COLO668 (cell line): ENCODE data around the gene CYP21A2.
A peak's percentile ranks its signal among the peaks of the same experiment; 100 is the strongest.
"Not testable (repeated sequence)": the region's sequence is repeated elsewhere in the genome, so short reads cannot be mapped to it uniquely, and the experiment has no call there.

Source experiments
- DNase-seq: peaks from one replicate; lab custom pipeline; 2025; ENCODE audit not compliant: unreplicated experiment; lab: John Stamatoyannopoulos, UW

The CYP21A2 gene

GRCh38 chr6:32029553-32029952 is 8.7 kb upstream of the CYP21A2 start:
- not testable (repeated sequence) for DNase-seq

DNA sequence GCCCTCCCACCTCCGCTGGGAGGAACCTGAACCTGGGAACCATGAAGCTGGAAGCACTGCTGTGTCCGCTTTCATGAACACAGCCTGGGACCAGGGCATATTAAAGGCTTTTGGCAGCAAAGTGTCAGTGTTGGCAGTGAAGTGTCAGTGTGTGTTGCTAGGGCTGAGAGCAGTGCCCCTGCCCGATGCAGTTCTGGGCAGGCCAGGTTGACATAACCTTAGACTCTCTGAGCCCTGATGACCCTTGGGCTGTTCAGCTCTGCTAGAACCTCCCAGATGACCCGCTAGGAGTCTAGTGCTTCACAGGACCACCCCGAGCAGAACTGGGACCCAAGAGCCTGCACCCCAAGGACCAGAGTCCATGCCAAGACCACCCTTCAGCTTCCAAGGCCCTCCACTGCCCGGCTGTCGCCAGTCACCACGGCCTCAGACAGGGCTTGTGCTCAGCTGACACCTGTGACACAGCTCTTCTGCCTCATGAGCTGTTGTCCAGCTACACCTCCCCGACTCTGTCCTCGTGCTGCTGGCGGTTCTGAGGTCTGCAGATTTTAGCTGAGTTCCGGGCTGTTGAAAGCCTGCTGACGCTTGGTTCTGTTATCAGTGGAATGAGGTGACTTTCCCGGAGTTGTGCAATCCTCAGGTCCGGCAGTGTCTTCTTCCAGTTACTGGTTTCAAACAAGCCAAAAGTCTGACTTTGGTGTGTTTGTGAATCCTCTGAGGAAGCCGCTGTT is 2.8 kb upstream of the CYP21A2 start:
- not testable (repeated sequence) for DNase-seq

DNA sequence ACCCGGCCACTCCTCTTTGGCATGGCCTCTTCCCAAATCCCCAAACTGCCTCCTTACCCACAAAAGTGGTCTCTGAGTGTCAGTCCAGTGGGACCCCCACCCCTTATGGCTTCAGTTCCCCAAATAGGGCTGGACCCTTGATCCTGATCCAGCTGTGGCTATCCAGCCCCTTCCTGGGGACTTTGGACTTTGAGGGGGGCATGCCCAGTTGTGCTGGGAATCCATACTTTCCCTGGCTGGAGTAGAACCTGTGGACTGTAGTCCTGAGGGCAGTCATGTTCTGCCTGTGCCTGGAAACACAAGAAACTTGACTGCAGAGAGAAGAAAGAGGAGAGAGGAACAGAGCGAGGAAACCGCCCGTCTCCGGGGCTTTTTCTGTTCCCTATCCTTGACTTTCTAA is 1.1 kb upstream of the CYP21A2 start:
- not testable (repeated sequence) for DNase-seq

DNA sequence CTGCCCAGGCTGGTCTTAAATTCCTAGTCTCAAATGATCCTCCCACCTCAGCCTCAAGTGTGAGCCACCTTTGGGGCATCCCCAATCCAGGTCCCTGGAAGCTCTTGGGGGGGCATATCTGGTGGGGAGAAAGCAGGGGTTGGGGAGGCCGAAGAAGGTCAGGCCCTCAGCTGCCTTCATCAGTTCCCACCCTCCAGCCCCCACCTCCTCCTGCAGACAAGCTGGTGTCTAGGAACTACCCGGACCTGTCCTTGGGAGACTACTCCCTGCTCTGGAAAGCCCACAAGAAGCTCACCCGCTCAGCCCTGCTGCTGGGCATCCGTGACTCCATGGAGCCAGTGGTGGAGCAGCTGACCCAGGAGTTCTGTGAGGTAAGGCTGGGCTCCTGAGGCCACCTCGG is 663 bp downstream of the CYP21A2 start:
- DNase-seq, result not testable (repeated sequence)

GRCh38 chr6:32039321-32040274 is 1.4 kb downstream of the CYP21A2 start:
- DNase-seq, result not testable (repeated sequence)

GRCh38 chr6:32040299-32041049 is 2.3 kb downstream of the CYP21A2 start:
- DNase-seq, result not testable (repeated sequence)

DNA sequence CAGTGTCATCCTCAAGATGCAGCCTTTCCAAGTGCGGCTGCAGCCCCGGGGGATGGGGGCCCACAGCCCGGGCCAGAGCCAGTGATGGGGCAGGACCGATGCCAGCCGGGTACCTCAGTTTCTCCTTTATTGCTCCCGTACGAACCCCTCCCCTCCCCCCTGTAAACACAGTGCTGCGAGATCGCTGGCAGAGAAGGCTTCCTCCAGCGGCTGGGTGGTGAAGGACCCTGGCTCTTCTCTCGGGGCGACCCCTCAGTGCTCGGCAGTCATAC is 2.8 kb downstream of the CYP21A2 start:
- DNase-seq, result not testable (repeated sequence)

DNA sequence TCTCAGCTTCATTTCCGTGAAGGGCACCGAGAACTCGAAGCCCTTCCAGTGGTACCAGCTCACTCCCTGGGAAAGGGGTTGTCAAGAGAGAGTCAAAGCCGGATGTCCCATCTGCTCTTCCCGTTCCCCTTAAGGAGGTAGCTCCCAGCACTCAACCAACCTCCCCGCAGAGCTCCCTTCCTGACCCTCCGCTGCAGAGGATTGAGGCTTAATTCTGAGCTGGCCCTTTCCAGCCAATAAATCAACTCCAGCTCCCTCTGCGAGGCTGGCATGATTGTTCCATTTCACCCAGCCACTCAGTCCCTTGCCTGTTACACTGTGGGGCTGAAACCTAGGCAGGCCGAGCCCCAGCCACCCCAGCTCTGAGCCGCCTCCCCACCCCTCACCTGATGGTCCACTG is 3.2 kb downstream of the CYP21A2 start:
- DNase-seq, result not testable (repeated sequence)

GRCh38 chr6:32042276-32042675 is 4.1 kb downstream of the CYP21A2 start:
- DNase-seq, result not testable (repeated sequence)

DNA sequence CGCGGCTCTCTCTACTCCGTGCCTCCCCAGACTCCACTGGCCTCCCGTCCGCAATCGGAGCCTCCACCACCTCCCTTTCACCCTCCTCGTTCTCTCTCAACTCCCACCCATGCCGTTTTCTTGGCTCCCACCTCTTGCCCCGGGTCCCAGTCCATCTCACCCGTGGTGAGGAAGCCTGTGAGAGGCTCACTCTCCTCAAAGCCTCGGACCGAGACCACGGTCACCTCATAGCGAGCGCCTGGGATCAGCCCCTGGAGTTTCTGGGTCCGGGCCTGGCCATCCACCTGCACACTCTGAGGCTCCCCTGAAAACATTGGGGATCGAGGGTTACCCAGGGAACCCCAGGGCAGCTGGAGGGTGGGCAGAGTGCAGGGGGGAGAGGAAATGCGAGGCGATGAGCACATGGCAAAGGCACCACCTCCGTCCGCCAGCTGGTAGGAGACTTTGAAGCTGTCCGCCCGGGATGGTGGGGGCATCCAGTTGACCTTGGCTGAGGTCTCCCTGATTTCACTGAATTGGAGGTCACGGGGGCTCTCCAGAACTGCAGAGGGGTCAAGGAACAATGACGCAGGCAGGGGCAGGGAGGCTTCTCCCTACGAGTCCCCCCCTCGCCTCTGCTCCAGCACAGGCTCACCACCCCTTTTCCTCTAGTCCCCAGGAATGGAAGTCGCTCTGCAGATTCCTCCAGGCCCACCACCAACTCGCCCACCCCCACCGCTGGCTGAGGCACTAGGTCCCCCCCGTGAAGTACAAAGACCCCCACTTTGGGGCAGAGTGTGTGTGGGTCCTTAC is 5.6 kb downstream of the CYP21A2 start:
- DNase-seq, result not testable (repeated sequence)

GRCh38 chr6:32044916-32045315 is 6.7 kb downstream of the CYP21A2 start:
- DNase-seq, result not testable (repeated sequence)

DNA sequence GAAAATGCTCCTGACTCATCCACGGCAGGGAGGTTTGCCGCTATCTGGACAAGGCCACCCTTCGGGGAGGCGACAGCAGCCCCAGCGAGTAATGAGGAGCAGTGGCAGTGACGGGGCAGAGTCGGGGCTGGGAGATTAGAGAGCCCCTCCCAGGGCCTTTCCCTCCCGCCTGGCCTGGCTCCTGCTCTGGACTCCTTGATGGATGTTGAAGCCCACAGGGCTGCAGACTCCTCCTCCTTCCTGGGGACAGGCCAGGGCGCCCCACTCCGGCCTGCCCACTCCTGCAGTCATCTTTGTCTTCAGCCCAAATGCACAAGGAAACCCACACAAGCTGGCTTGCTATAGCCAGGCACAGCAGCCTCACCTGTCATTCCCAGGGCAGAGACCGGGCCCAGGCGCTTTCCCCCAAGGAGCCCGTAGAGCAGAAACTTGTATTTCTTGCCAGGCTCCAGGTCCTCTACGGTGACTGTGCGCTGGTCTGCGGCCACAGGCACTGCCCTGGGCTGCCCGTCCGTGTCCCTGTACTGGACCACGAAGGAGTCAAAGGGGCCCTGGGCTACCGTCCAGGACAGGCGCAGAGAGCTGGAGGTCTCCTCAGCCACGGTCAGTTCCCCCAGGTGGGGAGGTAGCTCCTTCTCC is 7.7 kb downstream of the CYP21A2 start:
- no peak for DNase-seq

DNA sequence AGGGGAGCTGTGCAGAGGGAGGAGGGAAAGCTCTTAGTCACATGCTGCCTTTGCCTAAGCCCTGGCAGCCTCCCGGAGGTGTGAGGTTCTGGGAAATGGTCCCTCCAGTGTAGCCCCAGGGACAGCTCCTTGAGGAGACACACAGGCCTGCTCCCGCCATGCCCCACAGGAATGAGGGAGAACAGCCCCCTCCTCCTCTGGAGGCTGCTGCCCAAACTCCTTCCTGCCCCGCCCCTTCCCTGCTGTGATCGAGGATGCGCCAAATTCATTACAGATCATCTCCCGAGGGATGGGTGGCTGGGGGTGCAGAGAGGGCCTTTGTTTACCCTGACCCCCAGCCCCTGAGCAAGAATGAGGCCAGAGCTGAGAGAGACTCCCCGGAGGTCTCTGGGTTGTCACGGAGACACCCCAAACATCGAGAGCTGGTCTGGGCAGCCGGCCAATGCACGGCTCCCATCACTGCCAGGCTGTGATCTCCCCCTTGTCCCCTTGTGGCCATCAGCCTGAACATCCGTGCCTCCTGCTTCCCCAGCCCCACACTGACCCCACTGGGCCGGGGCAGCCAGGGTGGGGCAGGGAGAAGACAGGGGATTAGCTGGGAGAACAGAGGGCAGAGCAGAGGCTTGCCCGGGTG is 8.4 kb downstream of the CYP21A2 start:
- no peak for DNase-seq

- no peak for DNase-seq
These were observed 8.9 kb downstream of the CYP21A2 start for GRCh38 chr6:32047084-32047478.

GRCh38 chr6:32047539-32047854 is 9.3 kb downstream of the CYP21A2 start:
- no peak for DNase-seq

GRCh38 chr6:32047855-32048766 is 9.9 kb downstream of the CYP21A2 start:
- peak; percentile 45 for DNase-seq

GRCh38 chr6:32049149-32049548 is 10.9 kb downstream of the CYP21A2 start:
- not testable (repeated sequence) for DNase-seq

- not testable (repeated sequence) for DNase-seq
These were observed 11.5 kb downstream of the CYP21A2 start for GRCh38 chr6:32049736-32050135.

DNA sequence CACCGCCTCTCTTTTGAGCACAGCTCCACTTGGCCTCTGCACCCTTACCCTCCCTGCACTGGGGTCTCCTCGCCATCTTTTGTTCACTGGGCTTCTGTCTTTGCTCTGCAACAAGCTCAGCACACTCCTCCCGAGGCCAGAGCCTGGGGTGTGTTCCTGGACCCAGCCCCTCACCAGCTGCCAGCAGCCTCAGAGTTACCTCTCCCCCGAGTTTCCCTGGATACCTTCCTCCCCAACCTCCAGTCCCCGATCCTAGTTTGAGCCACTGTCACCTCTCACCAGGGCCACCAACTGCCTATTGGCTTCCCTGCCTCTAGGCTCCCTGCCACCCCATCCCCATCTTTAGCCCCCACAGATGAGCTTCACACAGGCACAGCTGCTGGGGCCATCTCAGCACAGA is 12.3 kb downstream of the CYP21A2 start:
- no peak for DNase-seq
